Measurements from ENCODE around the gene CABP1. TPM values are rescaled to one million over a fixed set of nuclear protein-coding genes. Genes with fewer than 3 reads are reported as not detected.

The CABP1 gene
- 10 to 100 TPM in 2 of 4 donors, 1 to 10 TPM in 2; 2.1 to 14.7 (median 6.6) TPM for total RNA-seq

DNA sequence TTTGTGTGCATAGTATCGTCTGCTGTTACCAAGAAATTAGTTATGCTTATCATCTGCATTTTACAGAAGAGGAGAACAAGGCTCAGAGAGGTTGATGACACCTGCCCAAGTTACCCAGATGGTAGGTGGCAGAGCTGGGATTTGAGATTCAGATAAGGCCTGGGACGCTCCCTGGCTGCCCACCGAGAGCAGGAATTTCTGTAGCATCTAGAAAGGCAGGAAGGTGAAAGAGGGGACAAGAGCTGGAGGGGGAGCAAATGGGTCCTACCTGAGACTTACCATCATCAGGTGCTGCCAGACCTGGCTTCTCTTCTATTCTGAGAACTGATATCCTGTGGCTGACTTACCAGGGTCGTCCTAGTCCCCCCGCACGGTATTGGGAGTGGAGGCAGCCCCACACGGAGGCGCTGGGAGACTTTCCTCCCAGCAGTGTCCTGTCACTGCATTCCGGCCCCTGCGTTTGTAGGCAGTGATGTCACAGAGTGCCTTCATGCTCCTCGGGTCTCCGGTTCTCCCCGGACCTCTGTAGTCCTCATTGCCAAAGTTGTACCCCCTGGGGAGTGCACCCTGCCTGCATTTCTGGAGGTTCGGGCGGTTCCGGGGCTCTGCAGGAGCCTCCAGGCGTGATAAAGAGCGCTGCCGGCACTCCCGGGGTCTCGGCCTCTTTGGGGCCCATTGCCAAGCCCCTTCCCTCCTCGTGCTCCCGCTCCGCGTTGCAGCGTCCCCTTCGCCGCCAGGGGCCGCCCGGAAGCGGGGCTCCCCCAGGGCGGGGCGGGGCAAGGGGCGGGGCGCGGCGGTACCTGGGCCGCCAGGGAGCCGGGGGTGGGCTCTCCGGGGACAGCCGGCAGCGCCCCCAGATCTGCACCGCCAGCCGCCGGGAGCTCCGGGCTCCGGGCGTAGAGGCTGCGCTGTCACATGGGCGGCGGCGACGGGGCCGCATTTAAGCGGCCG lies at the start of gene CABP1:
CABP1 (plus strand) TSS at position 856 of the 951 bp plus-strand sequence; CDS start at position 916, 60 bp downstream.
- TF ChIP-seq, protein P1, sequence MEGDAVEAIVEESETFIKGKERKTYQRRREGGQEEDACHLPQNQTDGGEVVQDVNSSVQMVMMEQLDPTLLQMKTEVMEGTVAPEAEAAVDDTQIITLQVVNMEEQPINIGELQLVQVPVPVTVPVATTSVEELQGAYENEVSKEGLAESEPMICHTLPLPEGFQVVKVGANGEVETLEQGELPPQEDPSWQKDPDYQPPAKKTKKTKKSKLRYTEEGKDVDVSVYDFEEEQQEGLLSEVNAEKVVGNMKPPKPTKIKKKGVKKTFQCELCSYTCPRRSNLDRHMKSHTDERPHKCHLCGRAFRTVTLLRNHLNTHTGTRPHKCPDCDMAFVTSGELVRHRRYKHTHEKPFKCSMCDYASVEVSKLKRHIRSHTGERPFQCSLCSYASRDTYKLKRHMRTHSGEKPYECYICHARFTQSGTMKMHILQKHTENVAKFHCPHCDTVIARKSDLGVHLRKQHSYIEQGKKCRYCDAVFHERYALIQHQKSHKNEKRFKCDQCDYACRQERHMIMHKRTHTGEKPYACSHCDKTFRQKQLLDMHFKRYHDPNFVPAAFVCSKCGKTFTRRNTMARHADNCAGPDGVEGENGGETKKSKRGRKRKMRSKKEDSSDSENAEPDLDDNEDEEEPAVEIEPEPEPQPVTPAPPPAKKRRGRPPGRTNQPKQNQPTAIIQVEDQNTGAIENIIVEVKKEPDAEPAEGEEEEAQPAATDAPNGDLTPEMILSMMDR (IDR thresholded peaks at IDR 0.05), result no peak
- ATAC-seq (ENCODE audit: low FRiP score), result peak; percentile 40
- no peak for DNase-seq (ENCODE audit: low spot score)

DNA sequence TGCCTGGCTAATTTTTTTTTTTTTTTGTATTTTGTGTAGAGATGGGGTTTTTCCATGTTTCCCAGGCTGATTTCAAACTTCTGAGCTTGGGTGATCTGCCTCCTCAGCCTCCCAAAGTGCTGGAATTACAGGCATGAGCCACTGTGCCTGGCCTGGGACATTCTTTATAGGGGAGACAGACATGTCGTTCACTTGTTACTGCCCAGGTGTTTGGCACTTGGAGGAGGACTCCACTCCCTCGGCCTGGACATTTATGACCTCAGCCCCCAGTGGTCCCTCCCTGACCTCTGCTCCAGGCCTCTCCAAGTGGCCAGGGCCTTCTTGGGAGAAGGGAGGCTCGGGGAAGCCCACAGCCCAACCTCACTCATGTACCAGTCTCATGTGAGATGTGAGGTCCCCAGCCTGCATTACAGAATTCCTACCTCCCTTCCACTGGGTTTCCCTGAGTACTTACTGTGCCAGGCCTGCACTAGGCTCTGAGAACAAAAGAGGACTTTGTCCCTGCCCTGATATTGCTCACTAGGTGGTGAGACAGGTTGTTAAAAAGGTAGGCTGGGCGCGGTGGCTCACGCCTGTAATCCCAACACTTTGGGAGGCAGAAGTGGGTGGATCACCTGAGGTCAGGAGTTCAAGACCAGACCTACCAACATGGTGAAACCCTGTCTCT lies 49.6 kb upstream of the CABP1 start:
- ATAC-seq (ENCODE audit: low FRiP score) (no peak), DNase-seq (ENCODE audit: low spot score) (no peak)
- TF ChIP-seq, protein P1 (IDR thresholded peaks at IDR 0.05), result no peak

DNA sequence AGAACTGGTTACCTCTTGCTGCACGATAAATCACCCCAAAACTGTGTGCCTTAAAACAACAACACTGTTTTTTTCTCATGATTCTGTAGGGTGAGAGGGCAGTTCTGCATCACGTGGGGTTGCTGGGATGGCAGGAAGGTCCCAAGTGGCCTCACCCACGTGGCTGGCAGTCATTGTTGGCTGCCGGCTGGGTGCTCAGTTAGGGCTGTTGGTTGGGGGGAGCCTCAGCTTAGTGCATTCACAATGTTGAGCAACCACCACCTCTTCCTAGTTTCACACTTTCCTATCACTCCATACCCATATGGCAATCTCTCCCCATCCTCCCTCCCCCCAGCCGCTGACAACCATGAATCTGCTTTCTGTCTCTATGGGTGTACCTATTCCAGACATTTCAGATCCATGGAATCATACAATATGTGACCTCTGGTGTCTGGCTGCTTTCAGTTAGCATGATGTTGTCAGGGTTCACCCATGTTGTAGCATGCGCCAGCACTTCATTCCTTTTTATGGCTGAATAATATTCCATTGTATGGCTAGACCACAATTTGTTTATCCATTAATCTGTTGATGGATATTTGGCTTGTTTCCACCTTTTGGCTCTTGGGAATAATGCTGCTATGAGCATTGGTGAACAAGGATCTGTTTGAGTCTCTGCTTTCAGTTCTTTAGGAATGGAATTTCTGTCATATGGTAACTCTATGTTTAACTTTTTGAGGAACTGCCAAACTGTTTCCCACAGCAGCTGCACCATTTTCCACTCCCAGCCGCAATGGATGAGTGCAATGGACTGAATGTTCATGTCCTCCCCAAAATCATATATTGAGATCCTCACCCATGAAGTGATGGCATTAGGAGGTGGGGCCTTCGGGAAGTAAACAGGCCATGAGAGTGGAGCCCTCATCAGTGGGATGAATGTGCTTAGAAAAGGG lies 48.0 kb upstream of the CABP1 start:
- TF ChIP-seq, protein P1 (IDR thresholded peaks at IDR 0.05), result no peak
- DNase-seq (ENCODE audit: low spot score) (no peak), ATAC-seq (ENCODE audit: low FRiP score) (no peak)

DNA sequence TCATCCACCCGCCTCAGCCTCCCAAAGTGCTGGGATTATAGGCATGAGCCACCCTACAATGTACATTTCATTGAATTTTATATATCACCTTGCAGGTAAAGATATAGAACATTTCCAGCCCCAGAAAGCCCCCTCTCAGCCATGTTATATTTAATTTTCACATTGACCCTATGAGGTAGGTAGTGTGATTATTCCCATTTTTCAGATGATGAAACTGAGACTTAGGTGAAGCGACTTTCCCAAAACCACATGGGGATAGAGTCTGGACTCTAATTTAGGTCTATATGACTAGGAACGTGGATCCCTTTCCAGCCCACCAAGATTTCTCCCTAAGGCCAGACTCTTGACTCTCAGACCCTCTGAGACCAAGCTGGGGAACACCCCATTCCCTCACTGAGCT lies 43.5 kb upstream of the CABP1 start:
- ATAC-seq (ENCODE audit: low FRiP score) (no peak), DNase-seq (ENCODE audit: low spot score) (no peak)
- TF ChIP-seq, protein P1 (IDR thresholded peaks at IDR 0.05), result no peak

DNA sequence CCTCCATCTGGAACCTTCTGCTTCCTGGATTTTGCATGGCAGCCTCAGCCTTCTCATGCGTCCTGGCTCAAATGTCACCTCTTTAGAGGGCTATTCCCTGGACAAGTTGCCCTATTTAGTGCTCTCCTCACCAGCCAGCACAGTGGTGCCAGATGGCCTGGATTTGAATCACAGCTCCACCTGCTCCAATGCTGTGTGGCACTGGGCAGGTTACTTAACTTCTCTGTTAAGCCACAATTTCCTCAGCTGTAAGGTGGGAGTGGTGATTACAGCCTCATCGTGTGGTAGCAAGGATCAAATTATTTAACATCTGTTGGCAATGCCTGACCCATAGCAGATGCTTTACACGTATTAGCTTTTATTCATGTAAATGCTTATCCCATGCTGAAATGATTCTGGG lies 42.6 kb upstream of the CABP1 start:
- ATAC-seq (ENCODE audit: low FRiP score) (no peak), DNase-seq (ENCODE audit: low spot score) (no peak)
- TF ChIP-seq, protein P1 (IDR thresholded peaks at IDR 0.05), result no peak

DNA sequence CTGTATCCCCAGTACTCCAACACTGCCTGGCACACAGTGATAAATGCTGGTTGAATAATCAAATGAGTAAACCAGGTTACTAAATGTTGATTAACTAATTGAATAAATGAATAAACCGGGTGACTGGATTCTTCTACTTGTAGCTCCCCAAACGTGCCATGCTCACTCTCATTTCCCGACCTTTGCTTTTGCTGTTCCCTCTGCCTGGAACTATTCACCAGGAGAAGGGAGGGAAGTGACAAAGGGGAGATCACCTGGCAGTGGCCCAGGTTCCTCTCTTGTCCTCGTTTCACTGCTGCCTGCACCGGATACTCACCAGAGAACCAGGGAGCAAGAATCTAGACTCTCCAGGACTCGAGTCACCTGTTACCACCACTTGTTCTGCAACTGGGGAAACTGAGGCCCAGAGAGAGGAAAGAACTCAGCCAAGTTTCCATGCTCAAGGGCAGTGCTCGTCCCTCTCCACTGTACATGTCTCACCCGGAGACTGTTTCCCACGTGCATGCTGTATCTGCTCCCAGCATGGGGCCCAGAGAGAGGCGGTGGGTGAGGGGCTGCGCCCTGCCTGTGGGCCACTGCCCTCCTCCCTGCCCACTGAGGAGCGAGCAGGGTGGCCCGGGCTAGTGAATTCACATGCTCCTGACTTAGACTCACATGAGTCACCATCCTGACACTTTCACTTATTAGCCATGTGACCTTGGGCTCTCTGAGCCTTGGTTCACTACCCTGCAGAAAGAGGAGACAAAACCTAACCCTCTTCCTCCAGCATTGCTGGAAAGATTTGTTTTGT lies 41.6 kb upstream of the CABP1 start:
- DNase-seq (ENCODE audit: low spot score) (no peak), ATAC-seq (ENCODE audit: low FRiP score) (no peak)
- TF ChIP-seq, protein P1 (IDR thresholded peaks at IDR 0.05), result no peak

All from omental fat pad (tissue), 4 donors.